Skeletal muscle satellite cell (primary cell): Measurements from ENCODE around the gene PLXDC1. TPM values are rescaled to one million over a fixed set of nuclear protein-coding genes. Genes with fewer than 3 reads are reported as not detected.

Source experiments
- H3K27me3 ChIP-seq: 2 replicates; pipeline ENCODE4 v1.7.0; 2013; ENCODE audit warnings: low read length; ENCODE audit not compliant: control insufficient read depth, insufficient read depth
- H3K36me3 ChIP-seq: 2 replicates; pipeline ENCODE4 v1.7.0; 2013; ENCODE audit warnings: mild to moderate bottlenecking, control low read depth, low read length; ENCODE audit not compliant: insufficient read depth
- H3K4me1 ChIP-seq: 2 replicates; pipeline ENCODE4 v1.7.0; 2013; ENCODE audit warnings: low read length; ENCODE audit not compliant: control insufficient read depth, insufficient read depth
- H3K4me2 ChIP-seq: 2 replicates; pipeline ENCODE4 v1.7.0; 2013; ENCODE audit warnings: mild to moderate bottlenecking, low read length
- H3K4me3 ChIP-seq: 2 replicates; pipeline ENCODE4 v1.7.0; 2013; ENCODE audit warnings: low read length
- H3K9ac ChIP-seq: 2 replicates; pipeline ENCODE4 v1.7.0; 2013; ENCODE audit warnings: mild to moderate bottlenecking, low read depth, low read length, moderate library complexity
- H3K9me3 ChIP-seq: replicated peaks from 2 replicates; pipeline ENCODE4 v1.7.0; 2013; ENCODE audit warnings: mild to moderate bottlenecking, control low read depth, low read length
- small RNA-seq: library from RNA; depleted of rRNA; stranded (forward); fragments of <200 nt; gene quantifications from one replicate; pipeline ENCODE3, GENCODE V24; 2012

The PLXDC1 gene

DNA sequence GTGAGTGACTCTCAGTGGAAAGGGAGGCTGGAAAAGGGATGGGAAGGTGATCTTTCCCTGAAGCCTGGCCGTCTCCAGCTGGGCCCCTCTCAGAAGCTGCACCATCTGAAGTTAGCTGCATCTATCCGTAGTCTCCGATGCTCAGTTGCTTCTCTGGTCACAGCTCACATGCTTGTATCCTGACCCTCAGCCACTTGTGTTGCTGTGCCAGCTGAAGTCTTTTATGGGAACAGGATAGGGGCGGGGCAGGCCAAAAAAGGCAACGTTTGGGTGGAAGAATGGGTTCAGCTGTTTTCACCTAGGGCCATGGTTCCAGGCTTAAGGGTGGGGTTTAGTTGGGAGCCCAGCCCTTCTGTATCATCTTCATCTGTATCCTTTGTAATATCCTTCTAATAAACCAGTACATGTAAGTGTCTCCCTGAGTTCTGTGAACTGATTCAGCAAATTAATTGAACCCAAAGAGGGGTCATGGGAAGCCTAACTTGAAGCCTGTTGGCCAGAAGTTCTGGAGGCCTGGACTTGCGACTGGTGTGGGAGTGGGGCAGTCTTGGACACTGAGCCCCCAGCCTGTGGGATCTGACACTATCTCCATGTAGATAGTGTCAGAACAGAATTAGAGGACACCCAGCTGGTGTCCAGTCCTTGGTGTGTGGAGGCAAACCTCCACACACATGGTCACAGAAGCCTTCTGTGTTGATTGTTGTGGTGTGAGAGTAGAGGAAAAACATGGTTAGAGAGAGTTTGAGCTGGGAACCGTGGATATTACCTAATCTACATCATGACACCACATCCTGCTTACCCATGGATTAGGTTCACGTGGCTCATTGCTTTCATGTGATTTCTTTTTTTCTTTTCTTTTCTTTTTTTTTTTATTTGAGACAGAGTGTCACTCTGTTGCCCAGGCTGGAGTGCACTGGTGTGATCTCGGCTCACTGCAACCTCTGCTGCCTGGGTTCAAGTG, 135.0 kb downstream of the PLXDC1 start:
- Histone ChIP-seq H3K4me3 (no peak overlapping the region), H3K9me3 (no peaks in the 10 kb centered on the region), H3K9ac (no peak overlapping the region), H3K36me3 (no peaks in the 10 kb centered on the region), H3K27me3 (peaks cover 5% of the 10 kb centered on the region), H3K4me1 (peaks cover 7% of the 10 kb centered on the region), H3K4me2 (no peak overlapping the region)

DNA sequence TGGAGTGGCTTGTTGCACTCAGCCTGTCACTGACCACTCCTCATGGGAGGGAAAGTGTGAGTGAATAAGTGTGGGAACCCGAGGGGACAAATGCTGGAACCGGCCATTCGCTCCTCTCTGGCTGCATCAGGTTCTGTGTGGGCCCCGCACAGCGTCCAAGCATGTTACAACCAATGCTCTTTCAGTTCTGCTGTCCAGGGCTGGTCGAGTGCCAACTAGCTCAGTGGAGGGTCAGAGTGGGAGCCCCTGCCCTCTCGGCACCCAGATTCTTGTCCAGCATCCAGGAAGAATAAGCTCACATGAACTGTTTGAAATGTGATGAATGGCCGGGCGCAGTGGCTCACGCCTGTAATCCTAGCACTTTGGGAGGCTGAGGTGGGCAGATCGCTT, 135.9 kb downstream of the PLXDC1 start:
- no peak overlapping the region for H3K4me3 ChIP-seq
- no peaks in the 10 kb centered on the region for H3K36me3 ChIP-seq
- no peak overlapping the region for H3K4me2 ChIP-seq
- H3K9me3 ChIP-seq = no peaks in the 10 kb centered on the region
- H3K27me3 ChIP-seq = peaks cover 5% of the 10 kb centered on the region
- peaks cover 7% of the 10 kb centered on the region for H3K4me1 ChIP-seq
- no peak overlapping the region for H3K9ac ChIP-seq

DNA sequence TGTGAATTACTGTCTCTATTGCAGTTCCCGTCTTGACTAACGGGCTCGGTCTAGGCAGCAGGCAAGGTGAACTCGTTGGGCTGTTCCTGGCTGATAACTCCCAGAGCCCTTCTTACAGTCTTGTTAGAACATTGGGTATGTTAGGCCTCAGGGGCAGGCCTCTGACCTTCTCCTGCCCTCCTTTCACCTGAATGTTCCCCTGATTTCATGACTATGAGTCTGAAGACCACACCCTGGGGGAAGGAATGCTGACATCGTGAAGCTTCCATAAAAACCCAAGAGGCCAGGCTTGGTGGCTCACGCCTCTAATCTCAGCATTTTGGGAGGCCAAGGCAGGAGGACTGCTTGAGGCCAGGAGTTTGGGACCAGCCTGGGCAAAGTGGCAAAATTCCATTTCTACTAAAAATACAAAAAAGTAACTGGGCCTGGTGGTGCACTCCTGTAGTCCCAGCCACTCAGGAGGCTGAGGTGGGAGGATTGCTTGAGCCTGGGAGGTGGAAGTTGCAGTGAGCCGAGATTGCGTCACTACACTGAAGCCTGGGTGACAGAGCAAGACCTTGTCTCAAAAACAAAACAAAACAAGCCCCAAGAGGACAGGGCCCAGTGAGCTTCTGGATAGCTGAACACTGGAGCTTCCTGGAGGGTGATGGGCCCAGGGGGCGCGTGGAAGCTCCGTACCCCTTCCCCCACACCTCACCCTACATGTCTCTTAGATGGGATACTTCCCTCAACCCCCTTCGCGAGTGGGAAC, 136.5 kb downstream of the PLXDC1 start:
- peaks cover 5% of the 10 kb centered on the region for H3K27me3 ChIP-seq
- H3K36me3 ChIP-seq = no peaks in the 10 kb centered on the region
- H3K9me3 ChIP-seq = no peaks in the 10 kb centered on the region
- H3K4me2 ChIP-seq = no peak overlapping the region
- no peak overlapping the region for H3K4me3 ChIP-seq
- H3K4me1 ChIP-seq = peaks cover 7% of the 10 kb centered on the region
- H3K9ac ChIP-seq = no peak overlapping the region

DNA sequence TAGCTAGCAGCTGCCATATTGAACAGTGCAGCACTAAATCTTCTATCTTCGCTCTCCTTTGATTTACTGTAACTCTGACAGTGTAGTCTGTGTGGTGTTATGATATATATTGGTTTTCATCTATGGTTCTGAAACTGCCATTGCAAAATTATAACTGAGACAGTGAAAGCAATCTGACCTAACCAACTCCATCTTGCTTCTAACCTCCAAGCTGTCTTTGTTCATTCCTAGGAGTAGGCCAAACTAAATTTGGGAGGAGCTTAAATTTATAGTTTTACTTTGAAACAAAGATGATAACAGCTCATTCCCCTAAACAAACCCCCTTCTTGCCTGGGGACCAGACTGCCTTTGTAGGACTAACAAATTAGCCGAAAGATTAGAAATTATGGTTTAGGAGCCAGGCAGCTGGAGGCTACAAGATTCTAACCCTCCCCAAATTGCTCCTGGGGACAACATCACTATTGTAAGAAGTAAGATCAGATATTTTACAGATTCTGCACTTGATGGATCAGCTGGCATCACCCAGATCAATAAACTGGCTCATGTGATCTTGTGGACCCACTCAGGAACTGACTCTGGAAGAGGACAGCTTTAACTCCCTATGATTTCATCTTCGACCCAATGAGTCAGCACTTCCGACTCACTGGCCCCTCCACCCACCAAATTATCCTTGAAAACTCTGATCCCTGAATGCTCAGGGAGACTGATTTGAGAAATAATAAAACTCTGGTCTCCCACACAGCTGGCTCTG, 137.2 kb downstream of the PLXDC1 start:
- no peak overlapping the region for H3K4me3 ChIP-seq
- H3K4me2 ChIP-seq = no peak overlapping the region
- no peaks in the 10 kb centered on the region for H3K36me3 ChIP-seq
- H3K4me1 ChIP-seq = peaks cover 7% of the 10 kb centered on the region
- peaks cover 7% of the 10 kb centered on the region for H3K27me3 ChIP-seq
- H3K9ac ChIP-seq = no peak overlapping the region
- no peaks in the 10 kb centered on the region for H3K9me3 ChIP-seq

Small RNA genes lying within 50 kb of the gene (small RNA-seq; reads per million reads assigned to genes)
- not detected for gene AC091178.1
